ENCODE measurements around the gene MARK4. TPM values are rescaled to one million over a fixed set of nuclear protein-coding genes. Genes with fewer than 3 reads are reported as not detected.

The MARK4 gene
- total and polyA plus RNA-seq, 8 donors: 8.8 to 120 (median 18.4) TPM

DNA sequence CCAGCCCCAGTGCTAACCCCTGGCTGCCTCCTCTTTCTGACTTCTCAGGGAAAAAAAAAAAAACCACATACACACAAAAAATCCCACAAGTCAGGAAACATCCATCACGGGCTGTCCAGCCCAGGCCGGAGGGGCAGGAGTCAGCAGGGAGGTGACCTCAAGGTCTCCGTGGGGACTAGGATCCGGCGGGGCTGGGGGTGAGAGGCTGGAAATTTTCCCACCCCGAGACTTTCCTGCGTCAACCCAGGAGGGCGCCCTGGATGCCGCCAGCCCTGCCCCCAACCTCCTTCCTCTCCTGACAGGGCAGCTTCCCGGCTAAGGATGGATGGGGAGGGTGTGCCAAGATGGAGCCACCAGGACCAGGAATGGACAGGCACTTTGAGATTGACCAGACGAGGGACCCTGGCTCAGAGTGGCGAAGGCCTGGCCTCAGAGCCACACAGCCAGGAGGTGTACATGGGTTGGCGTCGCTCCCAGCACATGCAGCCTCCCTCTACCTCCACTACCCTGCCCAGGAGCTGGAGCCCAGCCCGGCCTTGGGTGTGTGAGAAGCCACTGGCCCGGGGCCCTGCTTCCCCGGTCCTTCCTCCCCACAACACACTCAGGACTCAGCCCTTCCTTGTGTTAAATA, 39.2 kb upstream of the MARK4 start:
- intact Hi-C loops (cut with DNase I; ENCODE audit: low total_unique reads): no loop called here
- H3K27me3 ChIP-seq: peaks cover 0 to 38% (median 5%) of the 10 kb centered on the region in 3 donors

DNA sequence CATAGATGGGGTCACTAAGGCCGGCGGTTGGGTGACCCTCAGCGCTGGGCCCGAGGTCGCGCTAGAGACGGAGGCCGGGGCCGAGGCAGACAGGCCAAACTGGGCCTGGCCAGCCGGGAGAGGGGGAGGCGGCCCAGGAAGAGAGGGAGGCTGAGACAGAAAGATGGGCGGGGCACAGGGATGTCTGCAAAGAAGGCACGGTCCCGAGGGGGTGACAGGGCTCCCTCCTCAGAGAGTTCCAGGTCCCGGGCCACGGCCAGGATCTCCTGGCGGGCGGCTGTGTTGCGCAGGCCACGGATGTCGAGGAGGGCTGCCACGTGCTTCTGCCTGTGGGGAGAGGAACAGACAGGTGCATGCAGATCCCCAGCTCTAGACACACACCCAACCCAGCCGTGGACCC, 38.0 kb upstream of the MARK4 start:
- intact Hi-C loops (cut with DNase I; ENCODE audit: low total_unique reads): no loop called here
- whole genome bisulfite sequencing, 5 donors: 65 to 83% (median 79%) methylated on average over 17 to 23 of the region's 23 CpGs

More for the DNA sequence above, 39.2 kb upstream of the MARK4 start:
- WGBS, 5 donors: 11 to 22% (median 17%) methylated on average over 9 to 17 of the region's 17 CpGs
- Histone ChIP-seq H3K9me3 (no peaks in the 10 kb centered on the region), H3K36me3 (no peaks in the 10 kb centered on the region), H3K4me3 (no peak overlapping the region), H3K4me1 (peaks cover 3 to 36% (median 25%) of the 10 kb centered on the region in 4 donors), H3K27ac (peak overlapping the region in 3 of 5 donors; percentile 53 to 66 (median 58))
- peak; percentile 67 to 94 for DNase-seq
- TF ChIP-seq, protein P1, sequence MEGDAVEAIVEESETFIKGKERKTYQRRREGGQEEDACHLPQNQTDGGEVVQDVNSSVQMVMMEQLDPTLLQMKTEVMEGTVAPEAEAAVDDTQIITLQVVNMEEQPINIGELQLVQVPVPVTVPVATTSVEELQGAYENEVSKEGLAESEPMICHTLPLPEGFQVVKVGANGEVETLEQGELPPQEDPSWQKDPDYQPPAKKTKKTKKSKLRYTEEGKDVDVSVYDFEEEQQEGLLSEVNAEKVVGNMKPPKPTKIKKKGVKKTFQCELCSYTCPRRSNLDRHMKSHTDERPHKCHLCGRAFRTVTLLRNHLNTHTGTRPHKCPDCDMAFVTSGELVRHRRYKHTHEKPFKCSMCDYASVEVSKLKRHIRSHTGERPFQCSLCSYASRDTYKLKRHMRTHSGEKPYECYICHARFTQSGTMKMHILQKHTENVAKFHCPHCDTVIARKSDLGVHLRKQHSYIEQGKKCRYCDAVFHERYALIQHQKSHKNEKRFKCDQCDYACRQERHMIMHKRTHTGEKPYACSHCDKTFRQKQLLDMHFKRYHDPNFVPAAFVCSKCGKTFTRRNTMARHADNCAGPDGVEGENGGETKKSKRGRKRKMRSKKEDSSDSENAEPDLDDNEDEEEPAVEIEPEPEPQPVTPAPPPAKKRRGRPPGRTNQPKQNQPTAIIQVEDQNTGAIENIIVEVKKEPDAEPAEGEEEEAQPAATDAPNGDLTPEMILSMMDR (IDR thresholded peaks at IDR 0.05): no peak
- no peak for TF ChIP-seq POLR2A (IDR thresholded peaks at IDR 0.05)
- TF ChIP-seq POLR2AphosphoS5 (IDR thresholded peaks at IDR 0.05): no peak
- no peak for TF ChIP-seq EP300 (IDR thresholded peaks at IDR 0.05)

GRCh38 chr19:45215391-45216191, 35.5 kb upstream of the MARK4 start:
- WGBS, 5 donors: 9 to 16% (median 11%) methylated on average over 22 to 35 of the region's 35 CpGs
- DNase-seq: peak; percentile 72 to 77

More for the DNA sequence above, 38.0 kb upstream of the MARK4 start:
- Histone ChIP-seq H3K27ac (peak overlapping the region in 4 of 5 donors; percentile 10 to 66 (median 56)), H3K4me3 (no peak overlapping the region), H3K4me1 (peaks cover 3 to 45% (median 30%) of the 10 kb centered on the region in 4 donors), H3K9me3 (no peaks in the 10 kb centered on the region), H3K36me3 (no peaks in the 10 kb centered on the region), H3K27me3 (peaks cover 0 to 50% (median 12%) of the 10 kb centered on the region in 3 donors)
- TF ChIP-seq EP300 (IDR thresholded peaks at IDR 0.05) (no peak), POLR2AphosphoS5 (IDR thresholded peaks at IDR 0.05) (no peak), POLR2A (IDR thresholded peaks at IDR 0.05) (no peak)
- TF ChIP-seq, protein P1 (IDR thresholded peaks at IDR 0.05): no peak
- no peak for DNase-seq

GRCh38 chr19:45216667-45217066, 34.4 kb upstream of the MARK4 start:
- DNase-seq: no peak
- no peaks in the 10 kb centered on the region for H3K36me3 ChIP-seq
- no peak overlapping the region for H3K4me3 ChIP-seq
- intact Hi-C loops (cut with DNase I; ENCODE audit: low total_unique reads): no loop called here
- no peak overlapping the region for H3K27ac ChIP-seq
- TF ChIP-seq POLR2AphosphoS5 (IDR thresholded peaks at IDR 0.05) (no peak), EP300 (IDR thresholded peaks at IDR 0.05) (no peak), POLR2A (IDR thresholded peaks at IDR 0.05) (no peak)
- TF ChIP-seq, protein P1 (IDR thresholded peaks at IDR 0.05): no peak
- no peaks in the 10 kb centered on the region for H3K9me3 ChIP-seq
- peaks cover 0 to 81% (median 12%) of the 10 kb centered on the region in 3 donors for H3K27me3 ChIP-seq
- H3K4me1 ChIP-seq: peaks cover 3 to 32% (median 24%) of the 10 kb centered on the region in 4 donors
- whole genome bisulfite sequencing, 5 donors: 63 to 77% (median 70%) methylated on average over 6 of the region's 6 CpGs

More at GRCh38 chr19:45215391-45216191, 35.5 kb upstream of the MARK4 start:
- H3K27me3 ChIP-seq: peaks cover 0 to 73% (median 12%) of the 10 kb centered on the region in 3 donors
- H3K27ac ChIP-seq: peak overlapping the region in 2 of 5 donors; percentile 15 to 72
- TF ChIP-seq POLR2A (IDR thresholded peaks at IDR 0.05) (no peak), POLR2AphosphoS5 (IDR thresholded peaks at IDR 0.05) (no peak), EP300 (IDR thresholded peaks at IDR 0.05) (no peak)
- TF ChIP-seq, protein P1 (IDR thresholded peaks at IDR 0.05): no peak
- no peaks in the 10 kb centered on the region for H3K36me3 ChIP-seq
- peaks cover 3 to 43% (median 29%) of the 10 kb centered on the region in 4 donors for H3K4me1 ChIP-seq
- H3K4me3 ChIP-seq: peak overlapping the region in 2 of 4 donors; percentile 4 to 19
- intact Hi-C loops (cut with DNase I; ENCODE audit: low total_unique reads): no loop called here
- H3K9me3 ChIP-seq: no peaks in the 10 kb centered on the region
